H9 (cell line): ENCODE results near the gene CFAP54. TPM values are rescaled to one million over a fixed set of nuclear protein-coding genes. Genes with fewer than 3 reads are reported as not detected.

Source experiments
- DNase-seq: peaks from one replicate; pipeline ENCODE4 v3.0.0-alpha.2; 2017
- H2AFZ ChIP-seq: one replicate; pipeline ENCODE4 v1.6.1; 2013; ENCODE audit warnings: mild to moderate bottlenecking, low read length, control low read depth, moderate library complexity
- H2AK5ac ChIP-seq: 2 replicates; pipeline ENCODE4 v1.6.1; 2013; ENCODE audit warnings: low read length, control low read depth, mixed read lengths; ENCODE audit not compliant: insufficient read length
- H2BK120ac ChIP-seq: one replicate; pipeline ENCODE4 v1.6.1; 2013; ENCODE audit warnings: low read depth, mild to moderate bottlenecking, low read length, control low read depth, inconsistent platforms; ENCODE audit not compliant: poor library complexity, severe bottlenecking
- H2BK12ac ChIP-seq: 2 replicates; pipeline ENCODE4 v1.6.1; 2013; ENCODE audit warnings: low read length, control low read depth, mixed read lengths, low read depth; ENCODE audit not compliant: insufficient read length
- H2BK15ac ChIP-seq: 2 replicates; pipeline ENCODE4 v1.6.1; 2013; ENCODE audit warnings: low read depth, low read length, control low read depth
- H2BK20ac ChIP-seq: one replicate; pipeline ENCODE4 v1.6.1; 2013; ENCODE audit warnings: low read depth, mild to moderate bottlenecking, low read length, control low read depth, inconsistent platforms; ENCODE audit not compliant: poor library complexity, severe bottlenecking
- H2BK5ac ChIP-seq: 2 replicates; pipeline ENCODE4 v1.6.1; 2013; ENCODE audit warnings: low read length, control low read depth, mixed read lengths; ENCODE audit not compliant: insufficient read length
- H3K14ac ChIP-seq: 2 replicates; pipeline ENCODE4 v1.6.1; 2013; ENCODE audit warnings: low read length, control low read depth; ENCODE audit not compliant: insufficient read depth
- H3K18ac ChIP-seq: 2 replicates; pipeline ENCODE4 v1.6.1; 2013; ENCODE audit warnings: low read depth, mild to moderate bottlenecking, mixed read lengths, low read length, control low read depth; ENCODE audit not compliant: insufficient read length
- H3K23ac ChIP-seq: 2 replicates; pipeline ENCODE4 v1.6.1; 2013; ENCODE audit warnings: low read length, control low read depth, mixed read lengths, low read depth; ENCODE audit not compliant: insufficient read length
- H3K23me2 ChIP-seq: 2 replicates; pipeline ENCODE4 v1.6.1; 2013; ENCODE audit warnings: low read depth, mild to moderate bottlenecking, mixed read lengths, low read length, control low read depth; ENCODE audit not compliant: insufficient read length, poor library complexity, severe bottlenecking
- H3K27ac ChIP-seq: 2 replicates; pipeline ENCODE4 v1.5.1; 2013; ENCODE audit warnings: low read length, control low read depth, mixed read lengths, low read depth; ENCODE audit not compliant: insufficient read length
- H3K27me3 ChIP-seq: 2 replicates; pipeline ENCODE4 v1.6.1; 2013; ENCODE audit warnings: low read length, control low read depth, inconsistent platforms; ENCODE audit not compliant: insufficient read depth
- H3K4ac ChIP-seq: 2 replicates; pipeline ENCODE4 v1.6.1; 2013; ENCODE audit warnings: low read depth, mild to moderate bottlenecking, control low read depth, inconsistent platforms, low read length, moderate library complexity
- H3K4me1 ChIP-seq: 2 replicates; pipeline ENCODE4 v1.6.1; 2013; ENCODE audit warnings: low read length, control low read depth, inconsistent platforms; ENCODE audit not compliant: insufficient read depth
- H3K4me2 ChIP-seq: 2 replicates; pipeline ENCODE4 v1.6.1; 2013; ENCODE audit warnings: low read length, control low read depth, mixed read lengths; ENCODE audit not compliant: insufficient read length, insufficient read depth
- H3K56ac ChIP-seq: 2 replicates; pipeline ENCODE4 v1.6.1; 2013; ENCODE audit warnings: low read depth, mild to moderate bottlenecking, mixed read lengths, low read length, control low read depth; ENCODE audit not compliant: insufficient read length
- H3K79me1 ChIP-seq: 2 replicates; pipeline ENCODE4 v1.6.1; 2013; ENCODE audit warnings: low read depth, mild to moderate bottlenecking, moderate library complexity, low read length, control low read depth, inconsistent platforms; ENCODE audit not compliant: insufficient read depth, poor library complexity, severe bottlenecking
- H3K79me2 ChIP-seq: 2 replicates; pipeline ENCODE4 v1.6.1; 2013; ENCODE audit warnings: low read length, control low read depth, inconsistent platforms; ENCODE audit not compliant: insufficient read depth
- H3K9ac ChIP-seq: 2 replicates; pipeline ENCODE4 v1.6.1; 2013; ENCODE audit warnings: low read length, control low read depth, mixed read lengths; ENCODE audit not compliant: insufficient read length; ENCODE audit errors: extremely low read depth
- H3K9me3 ChIP-seq: one replicate; pipeline ENCODE4 v1.6.1; 2013; ENCODE audit warnings: low read depth, low read length, inconsistent platforms; ENCODE audit not compliant: control insufficient read depth
- H3T11ph ChIP-seq: one replicate; pipeline ENCODE4 v1.6.1; 2013; ENCODE audit warnings: mild to moderate bottlenecking, low read length, control low read depth, inconsistent platforms
- H4K20me1 ChIP-seq: one replicate; pipeline ENCODE4 v1.6.1; 2013; ENCODE audit not compliant: control insufficient read depth, insufficient read length, insufficient read depth
- H4K5ac ChIP-seq: 2 replicates; pipeline ENCODE4 v1.6.1; 2013; ENCODE audit warnings: low read depth, mild to moderate bottlenecking, mixed read lengths, low read length, control low read depth; ENCODE audit not compliant: insufficient read length
- H4K8ac ChIP-seq: replicated peaks from 2 replicates; pipeline ENCODE4 v1.6.1; 2013; ENCODE audit warnings: low read length, control low read depth, mixed read lengths, low read depth; ENCODE audit not compliant: insufficient read length
- H4K91ac ChIP-seq: 2 replicates; pipeline ENCODE4 v1.6.1; 2013; ENCODE audit warnings: low read depth, mild to moderate bottlenecking, moderate library complexity, mixed read lengths, low read length, control low read depth; ENCODE audit not compliant: insufficient read length
- H3K27ac Mint-ChIP-seq, 3 experiments: 2 replicates in 2 of 3; 3 replicates in 1 of 3; pipeline ENCODE4 v1.8.0; 2020 to 2021; ENCODE audit warnings: mixed read lengths in 3 of 3, mild to moderate bottlenecking in 1 of 3, moderate library complexity in 1 of 3
- H3K27me3 Mint-ChIP-seq: 2 replicates; pipeline ENCODE4 v1.8.0; 2021; ENCODE audit warnings: low read depth, mild to moderate bottlenecking, moderate library complexity, mixed read lengths
- H3K36me3 Mint-ChIP-seq, 3 experiments: 2 replicates in 2 of 3; 3 replicates in 1 of 3; pipeline ENCODE4 v1.8.0; 2020 to 2021; ENCODE audit warnings: low read depth in 3 of 3, mixed read lengths in 3 of 3; ENCODE audit not compliant: insufficient read depth in 1 of 3
- H3K4me1 Mint-ChIP-seq, 2 experiments: 2 replicates each; pipeline ENCODE4 v1.8.0; 2020; ENCODE audit warnings: mixed read lengths in 2 of 2
- H3K4me3 Mint-ChIP-seq, 2 experiments: 2 replicates in 1 of 2; 3 replicates in 1 of 2; pipeline ENCODE4 v1.8.0; 2020 to 2021; ENCODE audit warnings: mild to moderate bottlenecking in 2 of 2, mixed read lengths in 2 of 2, moderate library complexity in 1 of 2
- H3K9me3 Mint-ChIP-seq, 2 experiments: 2 replicates in 1 of 2; 3 replicates in 1 of 2; pipeline ENCODE4 v1.8.0; 2020; ENCODE audit warnings: mild to moderate bottlenecking in 2 of 2, mixed read lengths in 2 of 2, moderate library complexity in 1 of 2
- WGBS: extraction: QIAGEN DNeasy Blood & Tissue Kit; methylation state at CpG from one replicate; pipeline ENCODE4 v1.1.7; 2013; ENCODE audit warnings: missing lambda C conversion rate, low lambda C conversion rate, mixed read lengths; ENCODE audit not compliant: insufficient read length; ENCODE audit errors: extremely low coverage; 5-methylcytosine and 5-hydroxymethylcytosine counted together
- total RNA-seq: library from RNA; stranded (reverse); gene quantifications from 2 replicates; pipeline ENCODE4 v1.2.1, GENCODE V29; 2021
- TF ChIP-seq, protein P1 (sequence below): fragments of 200-600 bp; sonication (generic); conservative IDR thresholded peaks from 3 replicates; pipeline ENCODE4 v1.8.0; 2021; ENCODE audit warnings: antibody characterized with exemption, mild to moderate bottlenecking

CFAP54 gene
- total RNA-seq, 1 experiment from 2014 or later: 0.24 TPM

DNA sequence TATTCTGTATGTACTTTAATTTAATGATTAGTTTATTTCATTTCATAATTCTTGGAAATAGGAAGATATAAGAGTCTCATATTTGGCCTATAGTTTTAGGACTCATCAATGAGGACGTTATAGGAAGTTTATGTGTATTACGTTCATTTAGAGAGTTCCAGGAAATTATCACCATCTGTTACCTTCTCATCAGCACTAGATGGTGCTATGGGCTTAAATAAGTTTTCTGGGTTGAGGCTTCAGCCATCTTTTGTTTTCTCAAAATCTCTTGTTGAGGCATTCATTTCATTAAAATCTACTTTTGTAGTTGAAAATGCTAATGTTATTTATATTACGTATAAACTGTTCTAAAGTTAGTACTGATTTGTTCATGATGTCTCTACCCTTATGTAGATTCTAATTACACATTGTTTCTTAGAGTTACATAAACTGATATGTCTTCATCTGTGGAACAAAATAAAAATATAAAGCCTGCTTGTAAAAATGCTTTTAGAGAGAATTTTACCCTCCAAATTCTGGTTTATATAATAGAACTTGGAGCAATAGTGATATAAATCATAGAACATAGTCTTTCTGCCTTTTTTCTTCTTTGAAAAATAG lies 89.2 kb downstream of the CFAP54 start:
- H3K4me3 Mint-ChIP-seq: no peak overlapping the region
- no peaks in the 10 kb centered on the region for H3K9me3 ChIP-seq
- WGBS: no CpG with 5 or more reads among the region's 3 CpGs

More for the DNA sequence above, 89.2 kb downstream of the CFAP54 start:
- H3K56ac ChIP-seq: no peak overlapping the region
- no peak overlapping the region for H3K27ac ChIP-seq
- H3K23me2 ChIP-seq: no peaks in the 10 kb centered on the region
- no peak overlapping the region for H3K9ac ChIP-seq
- no peaks in the 10 kb centered on the region for H3K27me3 ChIP-seq
- H2AK5ac ChIP-seq: no peak overlapping the region
- H3K23ac ChIP-seq: no peak overlapping the region
- H2BK120ac ChIP-seq: no peak overlapping the region
- Mint-ChIP-seq H3K27me3 (no peaks in the 10 kb centered on the region), H3K4me1 (peaks cover 10 to 11% of the 10 kb centered on the region in 2 experiments), H3K27ac (peak overlapping the region in 2 of 3 experiments; percentile 20 to 70; a peak in 1 of 7 replicates), H3K9me3 (no peaks in the 10 kb centered on the region), H3K36me3 (no peaks in the 10 kb centered on the region)
- peak overlapping the region; percentile 94 for H2AFZ ChIP-seq
- no peaks in the 10 kb centered on the region for H4K20me1 ChIP-seq
- DNase-seq: no peak
- H3K79me2 ChIP-seq: no peaks in the 10 kb centered on the region
- H2BK12ac ChIP-seq: no peak overlapping the region
- no peak overlapping the region for H3K18ac ChIP-seq
- no peak overlapping the region for H3K4ac ChIP-seq
- no peak overlapping the region for H4K91ac ChIP-seq
- H4K5ac ChIP-seq: no peak overlapping the region
- H3K14ac ChIP-seq: no peak overlapping the region
- H3K4me2 ChIP-seq: no peak overlapping the region
- no peak overlapping the region for H2BK15ac ChIP-seq
- H4K8ac ChIP-seq: no peak overlapping the region
- H2BK20ac ChIP-seq: no peak overlapping the region
- H2BK5ac ChIP-seq: no peak overlapping the region
- no peak overlapping the region for H3T11ph ChIP-seq
- TF ChIP-seq, protein P1, sequence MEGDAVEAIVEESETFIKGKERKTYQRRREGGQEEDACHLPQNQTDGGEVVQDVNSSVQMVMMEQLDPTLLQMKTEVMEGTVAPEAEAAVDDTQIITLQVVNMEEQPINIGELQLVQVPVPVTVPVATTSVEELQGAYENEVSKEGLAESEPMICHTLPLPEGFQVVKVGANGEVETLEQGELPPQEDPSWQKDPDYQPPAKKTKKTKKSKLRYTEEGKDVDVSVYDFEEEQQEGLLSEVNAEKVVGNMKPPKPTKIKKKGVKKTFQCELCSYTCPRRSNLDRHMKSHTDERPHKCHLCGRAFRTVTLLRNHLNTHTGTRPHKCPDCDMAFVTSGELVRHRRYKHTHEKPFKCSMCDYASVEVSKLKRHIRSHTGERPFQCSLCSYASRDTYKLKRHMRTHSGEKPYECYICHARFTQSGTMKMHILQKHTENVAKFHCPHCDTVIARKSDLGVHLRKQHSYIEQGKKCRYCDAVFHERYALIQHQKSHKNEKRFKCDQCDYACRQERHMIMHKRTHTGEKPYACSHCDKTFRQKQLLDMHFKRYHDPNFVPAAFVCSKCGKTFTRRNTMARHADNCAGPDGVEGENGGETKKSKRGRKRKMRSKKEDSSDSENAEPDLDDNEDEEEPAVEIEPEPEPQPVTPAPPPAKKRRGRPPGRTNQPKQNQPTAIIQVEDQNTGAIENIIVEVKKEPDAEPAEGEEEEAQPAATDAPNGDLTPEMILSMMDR: peak; percentile 85
- H3K4me1 ChIP-seq: no peaks in the 10 kb centered on the region; the same call in 1 of the 2 replicates
- no peaks in the 10 kb centered on the region for H3K79me1 ChIP-seq
